Measurements from ENCODE around the gene GLDC.

Gene GLDC

GRCh38 chr9:6644346-6645104, 1.0 kb downstream of the GLDC start:
- H3K27ac ChIP-seq, result no peak overlapping the region

GRCh38 chr9:6641961-6642360, 3.6 kb downstream of the GLDC start:
- no peak overlapping the region for H3K27ac ChIP-seq
- TF ChIP-seq CTCF (conservative IDR thresholded peaks at IDR 0.05) (no peak), ZFX (IDR thresholded peaks at IDR 0.05) (no peak)

More at GRCh38 chr9:6644346-6645104, 1.0 kb downstream of the GLDC start:
- TF ChIP-seq CTCF (conservative IDR thresholded peaks at IDR 0.05), result no peak
- TF ChIP-seq ZFX (IDR thresholded peaks at IDR 0.05), result no peak

- H3K27ac ChIP-seq, result no peak overlapping the region
- TF ChIP-seq ZFX (IDR thresholded peaks at IDR 0.05) (no peak), CTCF (conservative IDR thresholded peaks at IDR 0.05) (no peak)
Measured at GRCh38 chr9:6641561-6641960, 4.0 kb downstream of the GLDC start.

GRCh38 chr9:6641056-6641455, 4.5 kb downstream of the GLDC start:
- H3K27ac ChIP-seq, result no peak overlapping the region

GRCh38 chr9:6640268-6641051, 5.1 kb downstream of the GLDC start:
- TF ChIP-seq CTCF (conservative IDR thresholded peaks at IDR 0.05), result no peak
- no peak overlapping the region for H3K27ac ChIP-seq

More at GRCh38 chr9:6641056-6641455, 4.5 kb downstream of the GLDC start:
- TF ChIP-seq ZFX (IDR thresholded peaks at IDR 0.05) (no peak), CTCF (conservative IDR thresholded peaks at IDR 0.05) (no peak)

DNA sequence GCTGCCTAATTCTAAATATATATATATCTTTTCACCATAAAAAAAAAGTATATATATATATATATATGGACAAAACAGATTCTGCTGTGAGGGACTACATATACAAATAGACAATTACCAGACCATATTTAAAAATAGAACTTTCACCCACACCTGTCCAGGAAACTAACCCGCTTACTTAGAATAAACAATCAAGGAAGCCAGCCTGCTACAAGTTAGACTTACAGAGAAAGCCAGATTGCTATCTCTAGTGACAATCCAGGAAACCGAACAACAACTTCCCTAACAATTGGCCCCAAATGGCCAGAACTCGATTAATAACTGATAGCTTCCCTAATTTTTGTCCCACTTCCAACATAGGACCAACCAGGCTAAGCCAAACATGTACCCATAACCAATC, 5.9 kb downstream of the GLDC start:
- no peak for TF ChIP-seq ZFX (IDR thresholded peaks at IDR 0.05)
- TF ChIP-seq CTCF (conservative IDR thresholded peaks at IDR 0.05), result no peak
- no peak overlapping the region for H3K27ac ChIP-seq

GRCh38 chr9:6634444-6634843, 11.1 kb downstream of the GLDC start:
- no peak overlapping the region for H3K27ac ChIP-seq
- TF ChIP-seq CTCF (conservative IDR thresholded peaks at IDR 0.05) (no peak), ZFX (IDR thresholded peaks at IDR 0.05) (no peak)
